ENCODE results near the gene SHISA6.

SHISA6 gene

DNA sequence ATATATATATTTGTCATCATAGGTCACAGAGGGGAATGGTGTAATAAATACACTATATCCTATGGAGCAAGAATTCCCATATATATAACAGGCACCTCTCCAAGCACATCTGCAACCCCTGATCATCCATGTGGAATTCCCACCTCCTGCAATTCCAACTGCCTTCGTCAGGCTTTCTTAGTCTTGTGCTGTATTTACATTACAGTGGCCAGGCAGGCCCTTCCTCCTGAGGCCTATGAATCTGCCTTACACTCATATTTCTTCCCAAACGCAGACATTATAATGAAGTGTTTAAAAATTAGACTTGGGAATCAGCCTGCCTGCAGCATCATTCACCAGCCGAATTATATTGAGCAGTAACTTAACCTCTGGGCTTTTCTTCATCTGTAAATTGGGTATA, 338.0 kb downstream of the SHISA6 start:
- TF ChIP-seq REST (IDR thresholded peaks at IDR 0.05; ENCODE audit: low read depth) (no peak), TEAD4 (IDR thresholded peaks at IDR 0.05) (no peak), CREB1 (IDR thresholded peaks at IDR 0.05; ENCODE audit: low read depth) (no peak), NFIC (IDR thresholded peaks at IDR 0.05) (no peak), RAD21 (IDR thresholded peaks at IDR 0.05; ENCODE audit: low read depth) (no peak), YY1 (IDR thresholded peaks at IDR 0.05; ENCODE audit: low read depth) (no peak), ZBTB7A (IDR thresholded peaks at IDR 0.05; ENCODE audit: low read depth) (no peak), EGR1 (IDR thresholded peaks at IDR 0.05) (no peak), TAF1 (IDR thresholded peaks at IDR 0.05; ENCODE audit: low read depth) (no peak), EP300 (IDR thresholded peaks at IDR 0.05; ENCODE audit: borderline replicate concordance) (no peak)

- no peak for TF ChIP-seq YY1 (IDR thresholded peaks at IDR 0.05; ENCODE audit: low read depth)
- TF ChIP-seq EP300 (IDR thresholded peaks at IDR 0.05; ENCODE audit: borderline replicate concordance): no peak
- no peak for TF ChIP-seq TAF1 (IDR thresholded peaks at IDR 0.05; ENCODE audit: low read depth)
Observed at GRCh38 chr17:11580677-11581076, 339.7 kb downstream of the SHISA6 start.

DNA sequence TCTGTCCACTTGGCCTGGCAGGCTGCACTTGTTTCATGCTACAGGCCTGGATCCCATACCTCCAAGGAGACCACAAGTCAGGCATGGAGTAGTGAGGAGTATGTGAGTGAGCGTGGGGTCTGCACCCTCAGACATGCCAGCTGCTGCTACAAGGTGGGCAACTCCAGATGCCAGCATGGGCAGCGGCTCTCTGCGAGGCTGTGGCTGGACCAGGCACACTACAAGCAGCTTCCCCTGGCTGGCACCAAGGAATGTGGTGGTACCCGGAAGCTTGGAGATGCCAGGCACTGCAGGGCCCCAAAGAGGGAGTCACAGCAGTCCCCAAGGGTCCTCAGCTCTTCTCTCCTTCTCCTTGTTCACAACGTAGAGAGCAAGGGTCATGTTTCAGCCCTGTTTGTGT, 341.2 kb downstream of the SHISA6 start:
- TF ChIP-seq EGR1 (IDR thresholded peaks at IDR 0.05) (no peak), EP300 (IDR thresholded peaks at IDR 0.05; ENCODE audit: borderline replicate concordance) (no peak), FOXM1 (IDR thresholded peaks at IDR 0.05; ENCODE audit: borderline replicate concordance, low read depth) (no peak), CREB1 (IDR thresholded peaks at IDR 0.05; ENCODE audit: low read depth) (no peak), RAD21 (IDR thresholded peaks at IDR 0.05; ENCODE audit: low read depth) (no peak), CEBPB (IDR thresholded peaks at IDR 0.05) (no peak)

DNA sequence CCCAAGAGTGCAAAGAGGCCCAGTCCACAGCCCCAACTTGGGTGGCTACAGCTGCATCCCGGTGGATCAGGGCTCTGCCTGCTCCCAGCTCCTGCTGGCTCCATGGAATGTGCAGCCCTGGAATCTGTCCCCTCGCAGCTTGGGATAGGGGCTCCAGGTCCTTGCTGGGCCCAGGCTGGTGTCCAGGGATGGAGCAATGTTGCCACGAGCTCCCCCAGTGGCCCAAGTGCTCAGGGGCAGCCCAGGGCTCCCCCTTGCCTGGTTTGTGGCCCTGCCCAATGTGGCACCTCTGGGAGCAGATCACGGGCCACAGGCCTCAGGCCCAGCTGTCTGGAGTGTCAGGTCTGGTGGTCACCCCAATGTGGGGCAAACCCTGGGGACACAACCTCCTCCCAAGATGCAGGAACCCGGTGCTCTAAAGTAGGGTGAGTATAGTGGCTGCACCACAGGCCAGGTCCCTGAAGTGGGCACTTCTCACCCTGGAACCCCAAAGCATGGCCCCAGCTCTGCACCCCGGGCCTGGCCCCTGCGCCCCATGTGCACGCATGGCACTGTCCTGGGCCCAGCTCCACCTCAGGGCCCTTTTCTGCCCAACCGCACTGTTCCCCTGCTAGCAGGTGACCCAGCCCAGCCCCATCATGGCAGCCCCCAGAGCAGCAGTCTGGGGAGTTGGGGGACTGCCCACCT, 342.4 kb downstream of the SHISA6 start:
- TF ChIP-seq, protein P1, sequence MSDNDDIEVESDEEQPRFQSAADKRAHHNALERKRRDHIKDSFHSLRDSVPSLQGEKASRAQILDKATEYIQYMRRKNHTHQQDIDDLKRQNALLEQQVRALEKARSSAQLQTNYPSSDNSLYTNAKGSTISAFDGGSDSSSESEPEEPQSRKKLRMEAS (IDR thresholded peaks at IDR 0.05): no peak
- TF ChIP-seq FOXM1 (IDR thresholded peaks at IDR 0.05; ENCODE audit: borderline replicate concordance, low read depth) (no peak), EGR1 (IDR thresholded peaks at IDR 0.05) (no peak), EP300 (IDR thresholded peaks at IDR 0.05; ENCODE audit: borderline replicate concordance) (no peak), REST (IDR thresholded peaks at IDR 0.05; ENCODE audit: low read depth) (no peak)

DNA sequence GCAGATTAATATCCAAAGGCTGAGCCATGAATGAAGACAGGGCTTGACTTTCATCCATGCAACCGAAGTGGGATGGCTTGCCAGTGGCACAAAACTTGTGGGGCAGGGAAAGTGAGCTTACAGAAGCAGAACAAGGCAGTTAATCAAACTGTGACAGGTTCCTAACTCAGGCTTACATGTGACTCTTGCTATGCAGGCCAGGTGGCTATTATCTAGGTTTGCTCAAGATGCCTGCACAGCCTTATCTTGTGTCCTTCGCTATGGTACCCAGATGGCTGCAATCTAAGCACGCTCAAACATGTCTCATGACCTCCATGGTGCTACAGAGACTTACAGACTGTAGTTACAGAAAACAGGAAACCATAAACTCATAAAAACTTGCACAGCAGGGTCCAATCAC, 348.7 kb downstream of the SHISA6 start:
- TF ChIP-seq REST (IDR thresholded peaks at IDR 0.05; ENCODE audit: low read depth) (no peak), RAD21 (IDR thresholded peaks at IDR 0.05; ENCODE audit: low read depth) (no peak), YY1 (IDR thresholded peaks at IDR 0.05; ENCODE audit: low read depth) (no peak), EGR1 (IDR thresholded peaks at IDR 0.05) (no peak), NFIC (IDR thresholded peaks at IDR 0.05) (no peak), FOXM1 (IDR thresholded peaks at IDR 0.05; ENCODE audit: borderline replicate concordance, low read depth) (no peak), CEBPB (IDR thresholded peaks at IDR 0.05) (no peak), USF1 (IDR thresholded peaks at IDR 0.05) (no peak), TEAD4 (IDR thresholded peaks at IDR 0.05) (no peak), EP300 (IDR thresholded peaks at IDR 0.05; ENCODE audit: borderline replicate concordance) (no peak), TCF12 (IDR thresholded peaks at IDR 0.05; ENCODE audit: low read depth) (no peak)
- TF ChIP-seq, protein P1 (IDR thresholded peaks at IDR 0.05): no peak

All from Ishikawa (cell line).